GM10248 (cell line): Measurements from ENCODE around the gene EIF1AD.

ENCODE experiments used
- CTCF ChIA-PET: fragments of 300-600 bp; sonication (Branson Sonifier 250); formaldehyde crosslinking; extraction: SDS; loops from one replicate; lab custom pipeline; 2021; ENCODE audit warnings: antibody characterized with exemption; lab: Yijun Ruan, JAX
- POLR2A ChIA-PET: fragments of 350-650 bp; sonication (Branson Sonifier 250); formaldehyde crosslinking; extraction: SDS; loops from one replicate; lab custom pipeline; 2020; ENCODE audit warnings: antibody characterized with exemption; lab: Yijun Ruan, JAX
- DNase-seq: peaks from one replicate; pipeline ENCODE4 v3.0.0; 2012; ENCODE audit errors: extremely low spot score
- TF ChIP-seq, protein P1 (sequence below): IDR thresholded peaks from 2 replicates; pipeline ENCODE4 v1.5.1; 2012; ENCODE audit warnings: mild to moderate bottlenecking, low read depth; ENCODE audit errors: extremely low read depth, missing control alignments, control extremely low read depth

Gene EIF1AD

DNA sequence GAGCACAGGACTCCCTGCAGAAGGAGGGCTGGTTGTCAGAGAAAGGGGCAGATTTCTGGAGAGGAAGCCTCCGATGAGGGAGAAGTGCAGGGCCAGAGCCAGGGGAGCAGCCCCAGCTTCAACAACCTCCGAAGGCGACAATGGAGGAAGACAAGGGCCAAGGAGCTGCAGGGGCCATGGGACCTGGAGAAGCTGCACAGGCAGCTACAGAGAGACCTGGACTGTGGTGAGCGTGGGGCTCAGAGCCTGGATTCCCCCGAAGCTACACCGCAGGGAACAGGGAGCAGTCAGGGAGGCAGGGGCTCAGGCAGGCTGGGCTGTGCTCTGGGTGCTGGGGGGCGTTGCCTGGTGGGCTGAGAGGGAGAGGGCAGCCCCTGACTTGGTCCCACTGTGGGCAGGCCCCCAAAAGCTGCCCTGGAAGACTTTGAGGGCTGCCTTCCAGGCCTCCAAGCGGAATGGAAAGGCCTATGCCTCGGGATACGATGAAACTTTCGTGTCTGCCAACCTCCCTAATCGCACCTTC lies 54.3 kb downstream of the EIF1AD start:
- TF ChIP-seq, protein P1, sequence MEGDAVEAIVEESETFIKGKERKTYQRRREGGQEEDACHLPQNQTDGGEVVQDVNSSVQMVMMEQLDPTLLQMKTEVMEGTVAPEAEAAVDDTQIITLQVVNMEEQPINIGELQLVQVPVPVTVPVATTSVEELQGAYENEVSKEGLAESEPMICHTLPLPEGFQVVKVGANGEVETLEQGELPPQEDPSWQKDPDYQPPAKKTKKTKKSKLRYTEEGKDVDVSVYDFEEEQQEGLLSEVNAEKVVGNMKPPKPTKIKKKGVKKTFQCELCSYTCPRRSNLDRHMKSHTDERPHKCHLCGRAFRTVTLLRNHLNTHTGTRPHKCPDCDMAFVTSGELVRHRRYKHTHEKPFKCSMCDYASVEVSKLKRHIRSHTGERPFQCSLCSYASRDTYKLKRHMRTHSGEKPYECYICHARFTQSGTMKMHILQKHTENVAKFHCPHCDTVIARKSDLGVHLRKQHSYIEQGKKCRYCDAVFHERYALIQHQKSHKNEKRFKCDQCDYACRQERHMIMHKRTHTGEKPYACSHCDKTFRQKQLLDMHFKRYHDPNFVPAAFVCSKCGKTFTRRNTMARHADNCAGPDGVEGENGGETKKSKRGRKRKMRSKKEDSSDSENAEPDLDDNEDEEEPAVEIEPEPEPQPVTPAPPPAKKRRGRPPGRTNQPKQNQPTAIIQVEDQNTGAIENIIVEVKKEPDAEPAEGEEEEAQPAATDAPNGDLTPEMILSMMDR, result no peak
- DNase-seq, result no peak
- ChIA-PET POLR2A (no interaction called here), CTCF (interaction anchor here (1.0 to 2.0 kb wide), 6 partner anchors 10 to 63 kb away, joined by 3 to 7 read pairs (median 3); partner anchors contain the start of gene FIBP)

DNA sequence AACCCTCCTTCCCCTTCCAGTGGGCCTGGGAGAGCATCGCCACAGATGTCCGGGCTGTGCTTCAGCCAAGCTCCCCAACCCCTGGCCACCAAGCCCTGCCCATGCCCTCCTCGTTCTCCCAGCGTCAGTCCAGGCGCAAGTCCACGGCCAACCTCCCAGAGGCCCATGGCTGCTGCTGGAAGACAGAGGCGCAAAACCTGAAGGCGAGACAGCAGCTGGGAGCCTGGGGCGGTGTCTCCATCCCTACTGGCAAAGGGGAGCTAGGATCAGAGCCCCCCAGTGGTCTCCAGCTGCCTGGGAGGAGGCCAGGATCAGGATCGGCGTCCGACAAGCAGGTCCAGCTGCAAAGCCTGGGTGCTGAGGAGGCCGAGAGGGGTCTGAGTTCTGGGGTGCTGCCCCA lies 54.8 kb downstream of the EIF1AD start:
- no peak for DNase-seq
- ChIA-PET CTCF (interaction anchor here (0.9 to 1.5 kb wide), 5 partner anchors 10 to 167 kb away, joined by 3 to 7 read pairs (median 3); partner anchors contain the start of gene FIBP), POLR2A (no interaction called here)
- TF ChIP-seq, protein P1, result no peak

DNA sequence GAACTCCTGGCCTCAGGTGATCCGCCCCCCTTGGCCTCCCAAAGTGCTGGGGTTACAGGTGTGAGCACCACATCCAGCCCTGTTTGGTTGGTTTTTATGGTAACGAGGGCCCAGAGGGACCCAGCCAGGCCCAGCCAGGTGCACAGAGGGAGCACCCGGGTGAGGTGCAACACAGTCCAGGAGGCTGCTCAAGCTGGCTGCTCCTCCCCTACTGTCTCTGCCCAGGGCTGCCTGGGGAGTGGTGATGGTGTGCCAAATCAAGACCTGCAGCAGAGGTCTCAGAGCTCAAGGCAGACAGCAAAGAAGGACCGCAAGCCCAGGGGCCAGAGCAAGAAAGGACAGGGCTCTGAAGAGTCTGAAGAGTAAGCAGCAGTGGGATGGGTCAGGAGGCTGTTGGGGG lies 55.3 kb downstream of the EIF1AD start:
- CTCF ChIA-PET, result interaction anchor here (0.9 to 1.5 kb wide), 3 partner anchors 10 to 167 kb away, joined by 3 to 7 read pairs (median 3); partner anchors contain the start of gene FIBP

More for the DNA sequence above, 55.3 kb downstream of the EIF1AD start:
- TF ChIP-seq, protein P1, result no peak
- POLR2A ChIA-PET, result no interaction called here
- DNase-seq, result no peak
